BLaER1 (cell line): Measurements from ENCODE around the gene RBM15.

Source experiments
- H3K27ac ChIP-seq: shearing (Covaris generic); formaldehyde crosslinking; 2 replicates; pipeline ENCODE4 v1.8.1; 2022
- H3K27me3 ChIP-seq: shearing (Covaris generic); formaldehyde crosslinking; 2 replicates; pipeline ENCODE4 v1.8.1; 2022
- H3K36me3 ChIP-seq: shearing (Covaris generic); formaldehyde crosslinking; 2 replicates; pipeline ENCODE4 v1.8.1; 2022
- H3K4me1 ChIP-seq: shearing (Covaris generic); formaldehyde crosslinking; 2 replicates; pipeline ENCODE4 v1.8.1; 2022
- H3K4me2 ChIP-seq: shearing (Covaris generic); formaldehyde crosslinking; 2 replicates; pipeline ENCODE4 v1.8.1; 2022
- H3K4me3 ChIP-seq: shearing (Covaris generic); formaldehyde crosslinking; 2 replicates; pipeline ENCODE4 v1.8.1; 2022
- H3K9ac ChIP-seq: shearing (Covaris generic); formaldehyde crosslinking; 2 replicates; pipeline ENCODE4 v1.8.1; 2022
- H3K9me3 ChIP-seq: shearing (Covaris generic); formaldehyde crosslinking; 2 replicates; pipeline ENCODE4 v1.8.1; 2022
- H4K20me1 ChIP-seq: shearing (Covaris generic); formaldehyde crosslinking; 2 replicates; pipeline ENCODE4 v1.8.1; 2022
- Cebpa-rat ChIP-seq: shearing (Covaris generic); IDR thresholded peaks from 2 replicates; pipeline ENCODE4 v1.8.1; 2022

RBM15 gene

GRCh38 chr1:110305900-110306420, 33.2 kb upstream of the RBM15 start:
- no peak overlapping the region for H3K27ac ChIP-seq
- no peaks in the 10 kb centered on the region for H3K27me3 ChIP-seq
- no peak overlapping the region for H3K4me2 ChIP-seq
- no peaks in the 10 kb centered on the region for H4K20me1 ChIP-seq
- no peak for TF ChIP-seq Cebpa-rat
- H3K9ac ChIP-seq: no peak overlapping the region
- H3K9me3 ChIP-seq: no peaks in the 10 kb centered on the region
- H3K4me1 ChIP-seq: peaks cover 14% of the 10 kb centered on the region
- H3K4me3 ChIP-seq: no peak overlapping the region
- no peaks in the 10 kb centered on the region for H3K36me3 ChIP-seq

GRCh38 chr1:110307239-110307974, 31.8 kb upstream of the RBM15 start:
- H3K4me1 ChIP-seq: peaks cover 14% of the 10 kb centered on the region
- no peak overlapping the region for H3K27ac ChIP-seq
- H3K27me3 ChIP-seq: no peaks in the 10 kb centered on the region
- H3K4me2 ChIP-seq: 0 out of 2 replicates have a peak overlapping the region, but pooled peaks have one; percentile 23
- no peak for TF ChIP-seq Cebpa-rat
- H3K4me3 ChIP-seq: no peak overlapping the region
- H3K9ac ChIP-seq: no peak overlapping the region
- H3K9me3 ChIP-seq: no peaks in the 10 kb centered on the region
- no peaks in the 10 kb centered on the region for H3K36me3 ChIP-seq
- H4K20me1 ChIP-seq: no peaks in the 10 kb centered on the region

- Histone ChIP-seq H4K20me1 (no peaks in the 10 kb centered on the region), H3K9ac (no peak overlapping the region), H3K27me3 (no peaks in the 10 kb centered on the region), H3K36me3 (no peaks in the 10 kb centered on the region), H3K4me1 (peaks cover 14% of the 10 kb centered on the region), H3K4me2 (no peak overlapping the region), H3K4me3 (no peak overlapping the region), H3K9me3 (no peaks in the 10 kb centered on the region), H3K27ac (no peak overlapping the region)
- TF ChIP-seq Cebpa-rat: no peak
Observed at GRCh38 chr1:110308247-110308646, 30.9 kb upstream of the RBM15 start.

GRCh38 chr1:110309139-110309538, 30.0 kb upstream of the RBM15 start:
- Histone ChIP-seq H3K9me3 (no peaks in the 10 kb centered on the region), H3K36me3 (no peaks in the 10 kb centered on the region), H3K4me2 (no peak overlapping the region), H3K27me3 (no peaks in the 10 kb centered on the region), H4K20me1 (no peaks in the 10 kb centered on the region), H3K4me3 (no peak overlapping the region), H3K4me1 (peaks cover 14% of the 10 kb centered on the region), H3K27ac (no peak overlapping the region), H3K9ac (no peak overlapping the region)
- TF ChIP-seq Cebpa-rat: no peak

GRCh38 chr1:110309767-110310166, 29.4 kb upstream of the RBM15 start:
- H3K27ac ChIP-seq: no peak overlapping the region
- peaks cover 9% of the 10 kb centered on the region for H3K4me1 ChIP-seq
- TF ChIP-seq Cebpa-rat: no peak
- H3K27me3 ChIP-seq: no peaks in the 10 kb centered on the region
- H3K4me3 ChIP-seq: no peak overlapping the region
- H4K20me1 ChIP-seq: no peaks in the 10 kb centered on the region
- no peaks in the 10 kb centered on the region for H3K36me3 ChIP-seq
- no peak overlapping the region for H3K9ac ChIP-seq
- no peaks in the 10 kb centered on the region for H3K9me3 ChIP-seq
- no peak overlapping the region for H3K4me2 ChIP-seq

- TF ChIP-seq Cebpa-rat: no peak
- H3K27ac ChIP-seq: no peak overlapping the region
- H3K4me1 ChIP-seq: peaks cover 7% of the 10 kb centered on the region; the same call in 1 of the 2 replicates
- no peaks in the 10 kb centered on the region for H3K36me3 ChIP-seq
- H3K4me2 ChIP-seq: no peak overlapping the region
- H3K27me3 ChIP-seq: no peaks in the 10 kb centered on the region
- no peaks in the 10 kb centered on the region for H3K9me3 ChIP-seq
- no peaks in the 10 kb centered on the region for H4K20me1 ChIP-seq
- H3K4me3 ChIP-seq: no peak overlapping the region
- H3K9ac ChIP-seq: no peak overlapping the region
Observed at GRCh38 chr1:110310300-110310699, 28.9 kb upstream of the RBM15 start.

- Histone ChIP-seq H3K9ac (no peak overlapping the region), H3K27me3 (no peaks in the 10 kb centered on the region), H3K4me1 (peaks cover 3% of the 10 kb centered on the region; the same call in 1 of the 2 replicates), H3K4me3 (no peak overlapping the region), H3K4me2 (0 out of 2 replicates have a peak overlapping the region, but pooled peaks have one; percentile 23), H3K36me3 (no peaks in the 10 kb centered on the region), H4K20me1 (no peaks in the 10 kb centered on the region), H3K27ac (no peak overlapping the region), H3K9me3 (no peaks in the 10 kb centered on the region)
- TF ChIP-seq Cebpa-rat: no peak
Observed at GRCh38 chr1:110312188-110313121, 26.7 kb upstream of the RBM15 start.

- Histone ChIP-seq H3K9me3 (no peaks in the 10 kb centered on the region), H3K27ac (no peak overlapping the region), H3K36me3 (no peaks in the 10 kb centered on the region), H3K27me3 (no peaks in the 10 kb centered on the region), H3K4me3 (no peak overlapping the region), H3K4me2 (no peak overlapping the region), H3K9ac (no peak overlapping the region), H3K4me1 (no peaks in the 10 kb centered on the region), H4K20me1 (no peaks in the 10 kb centered on the region)
- no peak for TF ChIP-seq Cebpa-rat
Observed at GRCh38 chr1:110316735-110317134, 22.4 kb upstream of the RBM15 start.

- no peak for TF ChIP-seq Cebpa-rat
- Histone ChIP-seq H3K9me3 (no peaks in the 10 kb centered on the region), H3K4me1 (no peaks in the 10 kb centered on the region), H3K4me3 (no peak overlapping the region), H3K9ac (no peak overlapping the region), H3K27ac (no peak overlapping the region), H3K4me2 (no peak overlapping the region), H4K20me1 (no peaks in the 10 kb centered on the region), H3K36me3 (no peaks in the 10 kb centered on the region), H3K27me3 (no peaks in the 10 kb centered on the region)
Observed at GRCh38 chr1:110318046-110318445, 21.1 kb upstream of the RBM15 start.
